Measurements from ENCODE around the gene GNA14. TPM values are rescaled to one million over a fixed set of nuclear protein-coding genes. Genes with fewer than 3 reads are reported as not detected.
"Not testable (repeated sequence)": the region's sequence is repeated elsewhere in the genome, so short reads cannot be mapped to it uniquely, and the experiment has no call there.

GNA14 gene
- total RNA-seq, 2 experiments from 2014 or later = not detected

DNA sequence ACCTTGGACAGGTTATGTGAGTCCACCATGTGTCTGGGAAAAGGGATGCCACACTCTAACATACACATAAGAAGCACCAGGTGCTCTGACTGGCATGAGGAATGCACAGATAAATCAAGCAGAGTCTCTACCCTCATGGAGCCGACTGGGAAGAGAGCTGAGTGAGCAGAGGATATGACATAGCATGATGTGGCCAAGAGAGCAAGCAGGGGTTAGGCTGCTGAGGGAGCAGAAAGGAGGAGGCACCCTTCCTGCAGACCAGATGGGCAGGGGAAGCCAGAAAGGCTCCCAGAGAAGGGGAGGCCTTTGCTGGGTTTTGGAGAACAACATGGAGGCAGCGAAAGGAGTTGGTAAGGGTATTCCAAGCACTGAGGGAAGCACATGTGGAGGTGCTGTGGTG is 223.1 kb downstream of the GNA14 start:
- DNase-seq (no peak), ATAC-seq (no peak)
- Mint-ChIP-seq H3K4me3 (no peak overlapping the region), H3K27ac (no peak overlapping the region), H3K27me3 (peaks cover 2% of the 10 kb centered on the region), H3K4me1 (no peaks in the 10 kb centered on the region), H3K36me3 (peaks cover 1% of the 10 kb centered on the region), H3K9me3 (ENCODE audit: low read depth) (no peaks in the 10 kb centered on the region)
- CTCF ChIA-PET = no interaction called here

DNA sequence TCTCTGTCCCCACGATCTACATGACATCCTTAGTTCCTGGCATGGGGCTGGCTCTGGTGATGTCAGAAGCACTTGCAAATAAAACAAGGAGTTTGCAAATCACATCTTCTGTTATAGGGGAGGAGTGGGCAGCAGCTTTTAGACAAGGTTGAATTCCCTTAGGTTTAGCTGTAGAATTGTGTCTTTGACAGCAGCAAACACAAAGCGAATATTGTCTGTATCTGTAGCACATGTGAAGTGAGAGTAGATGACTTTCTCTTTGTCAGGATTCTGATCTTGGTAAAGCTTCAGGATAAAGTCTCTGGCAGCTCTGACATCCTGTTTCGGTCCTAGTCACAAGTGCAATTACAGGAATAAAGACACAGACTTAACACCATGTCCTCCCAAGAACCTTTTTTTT is 224.3 kb downstream of the GNA14 start:
- H3K4me1 Mint-ChIP-seq = no peaks in the 10 kb centered on the region
- no peak overlapping the region for H3K27ac Mint-ChIP-seq
- no peaks in the 10 kb centered on the region for H3K9me3 Mint-ChIP-seq (ENCODE audit: low read depth)
- DNase-seq (no peak), ATAC-seq (no peak)
- no peak overlapping the region for H3K4me3 Mint-ChIP-seq
- peaks cover 2% of the 10 kb centered on the region for H3K36me3 Mint-ChIP-seq
- CTCF ChIA-PET = interaction anchor here (2.4 kb wide), 1 partner anchor 10 kb away, joined by 8 read pairs; no protein-coding TSS in a partner anchor
- H3K27me3 Mint-ChIP-seq = no peaks in the 10 kb centered on the region

DNA sequence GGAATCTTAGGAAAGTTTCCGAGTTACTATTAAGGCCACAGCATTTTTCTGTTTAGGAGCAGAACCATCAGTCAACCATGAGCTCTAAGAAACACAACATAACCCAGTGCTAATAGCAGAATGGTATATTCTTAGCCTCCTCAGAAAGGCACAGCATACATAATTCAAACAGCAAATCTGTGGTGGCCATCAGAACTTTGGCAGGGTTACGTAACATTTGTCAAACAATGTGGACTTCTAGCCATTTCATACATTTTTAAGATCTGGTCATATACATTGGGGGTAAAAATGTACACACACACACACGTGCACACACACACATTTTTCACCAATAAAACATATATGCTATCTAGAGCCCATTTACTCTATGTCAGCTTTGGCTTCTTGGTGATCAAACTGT is 225.2 kb downstream of the GNA14 start:
- H3K9me3 Mint-ChIP-seq (ENCODE audit: low read depth) = no peaks in the 10 kb centered on the region
- H3K27ac Mint-ChIP-seq = no peak overlapping the region
- H3K4me1 Mint-ChIP-seq = no peaks in the 10 kb centered on the region
- peaks cover 4% of the 10 kb centered on the region for H3K36me3 Mint-ChIP-seq
- no peak overlapping the region for H3K4me3 Mint-ChIP-seq
- CTCF ChIA-PET = interaction anchor here (0.9 to 2.4 kb wide), 2 partner anchors 9 to 11 kb away, joined by 3 to 8 read pairs; no protein-coding TSS in a partner anchor
- no peaks in the 10 kb centered on the region for H3K27me3 Mint-ChIP-seq
- DNase-seq = no peak
- ATAC-seq = no peak

GRCh38 chr9:77421506-77422265 is 226.4 kb downstream of the GNA14 start:
- Mint-ChIP-seq H3K4me1 (no peaks in the 10 kb centered on the region), H3K4me3 (no peak overlapping the region), H3K36me3 (peaks cover 4% of the 10 kb centered on the region), H3K27me3 (no peaks in the 10 kb centered on the region), H3K9me3 (ENCODE audit: low read depth) (no peaks in the 10 kb centered on the region), H3K27ac (no peak overlapping the region)
- no peak for ATAC-seq
- DNase-seq = no peak
- CTCF ChIA-PET = interaction anchor here (0.9 to 2.4 kb wide), 2 partner anchors 11 to 12 kb away, joined by 3 to 8 read pairs; no protein-coding TSS in a partner anchor

DNA sequence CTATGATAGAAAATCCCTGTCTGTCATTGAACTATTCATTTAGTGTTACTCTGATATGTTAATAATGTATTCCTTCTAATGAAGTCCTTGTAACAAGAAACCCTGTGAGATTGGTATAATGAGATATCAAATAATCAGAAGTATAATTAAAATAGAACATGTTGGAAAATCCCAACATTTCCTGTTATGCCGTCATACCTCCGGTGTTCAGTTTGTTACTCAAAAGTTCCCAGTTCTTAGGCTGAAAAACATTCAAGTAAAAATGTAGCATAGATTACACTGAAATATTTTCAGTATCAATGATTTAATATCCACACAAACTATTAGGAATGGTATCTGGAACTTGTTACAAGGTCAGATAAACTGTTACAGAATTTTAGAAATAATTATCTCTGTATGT is 227.5 kb downstream of the GNA14 start:
- Mint-ChIP-seq H3K27me3 (no peaks in the 10 kb centered on the region), H3K4me1 (no peaks in the 10 kb centered on the region), H3K36me3 (peaks cover 4% of the 10 kb centered on the region), H3K27ac (no peak overlapping the region), H3K9me3 (ENCODE audit: low read depth) (no peaks in the 10 kb centered on the region), H3K4me3 (no peak overlapping the region)
- ATAC-seq = no peak
- CTCF ChIA-PET = interaction anchor here (1.0 kb wide), 2 partner anchors 13 to 37 kb away, joined by 3 to 4 read pairs; no protein-coding TSS in a partner anchor
- no peak for DNase-seq

GRCh38 chr9:77418226-77418625 is 229.9 kb downstream of the GNA14 start:
- ATAC-seq (no peak), DNase-seq (no peak)
- CTCF ChIA-PET = interaction anchor here (1.0 to 1.4 kb wide), 2 partner anchors 15 to 39 kb away, joined by 4 to 5 read pairs; no protein-coding TSS in a partner anchor
- no peaks in the 10 kb centered on the region for H3K9me3 Mint-ChIP-seq (ENCODE audit: low read depth)
- no peak overlapping the region for H3K27ac Mint-ChIP-seq
- H3K27me3 Mint-ChIP-seq = no peaks in the 10 kb centered on the region
- H3K36me3 Mint-ChIP-seq = peaks cover 4% of the 10 kb centered on the region
- no peaks in the 10 kb centered on the region for H3K4me1 Mint-ChIP-seq
- H3K4me3 Mint-ChIP-seq = no peak overlapping the region

DNA sequence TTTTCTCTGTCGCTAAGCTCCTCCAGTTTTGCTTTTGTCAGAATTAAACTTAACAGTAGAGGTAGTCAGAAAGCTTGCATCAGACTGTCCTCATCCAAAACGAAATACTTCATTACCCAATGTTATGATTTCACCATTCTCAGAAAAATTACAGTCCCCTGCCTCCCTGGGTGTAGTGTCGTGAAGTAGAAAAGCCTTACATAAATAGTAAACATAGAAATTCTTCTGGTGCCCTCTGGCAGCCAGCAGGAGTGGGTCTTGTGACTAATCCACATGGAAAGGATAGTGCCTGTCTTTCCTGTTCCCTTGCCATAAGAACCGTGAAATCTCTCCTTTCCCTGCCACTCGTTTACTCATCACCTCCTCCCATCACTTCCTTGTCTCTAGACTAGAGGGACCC is 230.6 kb downstream of the GNA14 start:
- Mint-ChIP-seq H3K36me3 (peaks cover 4% of the 10 kb centered on the region), H3K27me3 (no peaks in the 10 kb centered on the region), H3K4me1 (no peaks in the 10 kb centered on the region), H3K27ac (no peak overlapping the region), H3K4me3 (no peak overlapping the region), H3K9me3 (ENCODE audit: low read depth) (no peaks in the 10 kb centered on the region)
- DNase-seq = no peak
- CTCF ChIA-PET = interaction anchor here (1.0 kb wide), 1 partner anchor 40 kb away, joined by 4 read pairs; no protein-coding TSS in a partner anchor
- no peak for ATAC-seq

DNA sequence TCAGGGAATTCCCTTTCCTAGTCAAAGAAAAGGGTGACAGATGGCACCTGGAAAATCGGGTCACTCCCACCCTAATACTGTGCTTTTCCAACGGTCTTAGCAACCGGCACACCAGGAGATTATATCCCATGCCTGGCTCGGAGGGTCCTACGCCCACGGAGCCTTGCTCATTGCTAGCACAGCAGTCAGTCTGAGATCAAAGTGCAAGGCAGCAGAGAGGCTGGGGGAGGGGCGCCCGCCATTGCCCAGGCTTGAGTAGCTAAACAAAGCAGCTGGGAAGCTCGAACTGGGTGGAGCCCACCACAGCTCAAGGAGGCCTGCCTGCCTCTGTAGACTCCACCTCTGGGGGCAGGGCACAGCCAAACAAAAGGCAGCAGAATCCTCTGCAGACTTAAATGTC is 239.6 kb downstream of the GNA14 start:
- DNase-seq; H3K27ac Mint-ChIP-seq; H3K9me3 Mint-ChIP-seq (ENCODE audit: low read depth); H3K4me1 Mint-ChIP-seq; H3K27me3 Mint-ChIP-seq; ATAC-seq; CTCF ChIA-PET; H3K4me3 Mint-ChIP-seq: not testable (repeated sequence)
- peaks cover 33% of the 10 kb centered on the region for H3K36me3 Mint-ChIP-seq

DNA sequence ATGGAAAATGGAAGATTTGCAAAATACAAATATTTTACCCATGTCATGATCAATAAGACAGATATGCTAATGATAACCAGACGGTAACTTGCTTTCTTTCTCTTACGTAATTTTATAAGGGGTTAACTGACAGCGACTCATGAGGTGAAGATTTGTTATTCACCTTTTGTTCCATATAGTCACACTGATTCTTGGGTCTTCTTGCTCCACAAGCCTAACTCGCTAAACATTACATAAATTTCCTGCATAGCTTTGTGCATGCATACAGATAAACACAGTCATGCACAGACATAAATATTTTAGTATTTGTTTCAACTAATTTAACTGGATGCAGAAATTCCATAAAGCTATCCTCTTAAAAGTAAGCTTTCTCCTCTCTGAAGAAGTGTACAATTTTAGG is 244.9 kb downstream of the GNA14 start:
- ATAC-seq (no peak), DNase-seq (no peak)
- Mint-ChIP-seq H3K9me3 (ENCODE audit: low read depth) (peaks cover 3% of the 10 kb centered on the region), H3K4me3 (no peak overlapping the region), H3K27ac (no peak overlapping the region), H3K36me3 (peaks cover 20% of the 10 kb centered on the region), H3K4me1 (no peaks in the 10 kb centered on the region), H3K27me3 (no peaks in the 10 kb centered on the region)
- CTCF ChIA-PET = no interaction called here

DNA sequence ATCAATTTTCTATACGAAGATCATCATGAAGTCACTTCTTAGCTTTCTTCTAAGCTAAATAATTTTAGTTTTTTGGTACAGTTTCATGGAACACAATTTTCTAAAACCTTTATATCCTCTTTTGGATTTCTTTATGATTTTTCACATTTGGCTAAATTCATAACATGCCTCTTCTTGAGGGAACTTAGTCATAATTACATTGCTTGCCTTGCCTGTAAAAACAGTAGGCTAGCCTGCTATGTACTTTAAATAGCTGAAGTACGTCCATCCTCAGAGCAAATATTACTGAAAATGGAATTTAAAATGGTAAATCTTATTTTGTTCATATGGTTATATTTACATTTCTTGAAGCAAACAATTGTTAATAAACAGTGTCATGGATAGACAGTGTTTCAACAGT is 245.8 kb downstream of the GNA14 start:
- Mint-ChIP-seq H3K36me3 (peaks cover 14% of the 10 kb centered on the region), H3K27ac (no peak overlapping the region), H3K4me3 (no peak overlapping the region)

GRCh38 chr9:77399964-77400363 is 248.2 kb downstream of the GNA14 start:
- H3K4me1 Mint-ChIP-seq = no peaks in the 10 kb centered on the region
- CTCF ChIA-PET = no interaction called here
- peaks cover 2% of the 10 kb centered on the region for H3K36me3 Mint-ChIP-seq
- no peaks in the 10 kb centered on the region for H3K27me3 Mint-ChIP-seq
- H3K9me3 Mint-ChIP-seq (ENCODE audit: low read depth) = no peaks in the 10 kb centered on the region
- no peak overlapping the region for H3K27ac Mint-ChIP-seq
- no peak overlapping the region for H3K4me3 Mint-ChIP-seq
- DNase-seq (no peak), ATAC-seq (no peak)

More for the DNA sequence above, 245.8 kb downstream of the GNA14 start:
- Mint-ChIP-seq H3K9me3 (ENCODE audit: low read depth) (no peaks in the 10 kb centered on the region), H3K27me3 (no peaks in the 10 kb centered on the region), H3K4me1 (no peaks in the 10 kb centered on the region)
- CTCF ChIA-PET = no interaction called here
- no peak for ATAC-seq
- DNase-seq = no peak

- H3K4me1 Mint-ChIP-seq; H3K9me3 Mint-ChIP-seq (ENCODE audit: low read depth); ATAC-seq; H3K27me3 Mint-ChIP-seq; H3K27ac Mint-ChIP-seq; CTCF ChIA-PET; DNase-seq; H3K36me3 Mint-ChIP-seq; H3K4me3 Mint-ChIP-seq: not testable (repeated sequence)
Observed at GRCh38 chr9:77398581-77398980, 249.5 kb downstream of the GNA14 start.

- Mint-ChIP-seq H3K36me3 (peaks cover 3% of the 10 kb centered on the region), H3K4me1 (no peaks in the 10 kb centered on the region), H3K27ac (no peak overlapping the region), H3K9me3 (ENCODE audit: low read depth) (no peaks in the 10 kb centered on the region), H3K27me3 (no peaks in the 10 kb centered on the region), H3K4me3 (no peak overlapping the region)
- no peak for ATAC-seq
- DNase-seq = no peak
- CTCF ChIA-PET = no interaction called here
Observed at GRCh38 chr9:77392328-77392727, 255.8 kb downstream of the GNA14 start.

- Mint-ChIP-seq H3K27ac (no peak overlapping the region), H3K4me3 (no peak overlapping the region), H3K9me3 (ENCODE audit: low read depth) (no peaks in the 10 kb centered on the region), H3K27me3 (no peaks in the 10 kb centered on the region), H3K4me1 (no peaks in the 10 kb centered on the region), H3K36me3 (peaks cover 5% of the 10 kb centered on the region)
- CTCF ChIA-PET = no interaction called here
- DNase-seq = no peak
- ATAC-seq = no peak
Observed at GRCh38 chr9:77391834-77392233, 256.3 kb downstream of the GNA14 start.

All from activated CD8-positive, alpha-beta memory T cell treated with anti-CD3 and anti-CD28 coated beads, Interleukin-2, amount 10 ng/mL, durations not matched to agents 7 days and 5 days (primary cell).